ENCODE data around the gene ARFGEF3.

DNA sequence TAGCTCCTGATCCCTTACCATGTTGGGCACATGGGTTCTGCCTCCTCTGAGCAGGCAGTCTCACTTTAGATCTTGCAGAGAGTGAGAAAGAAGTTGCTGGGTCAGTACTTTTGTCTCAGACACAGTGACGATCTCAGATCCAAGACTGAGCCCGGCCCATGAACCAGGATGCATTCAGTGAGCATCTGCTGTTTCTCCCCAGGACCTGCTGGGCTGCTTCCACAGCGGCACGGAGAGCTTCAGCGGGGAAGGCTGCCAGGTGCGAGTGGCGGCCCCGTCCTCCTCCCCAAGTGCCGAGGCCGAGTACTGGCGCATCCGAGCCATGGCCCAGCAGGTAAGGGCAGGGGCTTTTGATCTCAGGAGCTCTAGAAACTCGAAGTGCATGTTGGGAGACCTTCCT is 162.1 kb downstream of the ARFGEF3 start:
- TF ChIP-seq EZH2 (IDR thresholded peaks at IDR 0.05) (no peak), POLR2AphosphoS5 (IDR thresholded peaks at IDR 0.05; ENCODE audit: borderline replicate concordance, low read depth, low read length) (no peak), FOXP2 (optimal IDR thresholded peaks at IDR 0.05; ENCODE audit: control extremely low read depth, extremely low read length, insufficient read depth) (no peak)
